HepG2 (cell line): ENCODE data around the gene BAG5. TPM values are rescaled to one million over a fixed set of nuclear protein-coding genes. Genes with fewer than 3 reads are reported as not detected.

Source experiments
- ARID4A ChIP-seq: sonication (generic); formaldehyde crosslinking; IDR thresholded peaks from 2 replicates; pipeline ENCODE4 v1.5.0; 2020; ENCODE audit warnings: mild to moderate bottlenecking, missing genetic modification reagents, borderline replicate concordance
- FLYWCH1 ChIP-seq: sonication (generic); formaldehyde crosslinking; IDR thresholded peaks from 2 replicates; pipeline ENCODE4 v1.8.1; 2023; ENCODE audit warnings: mild to moderate bottlenecking, missing genetic modification reagents
- HIVEP1 ChIP-seq: sonication (generic); formaldehyde crosslinking; IDR thresholded peaks from 2 replicates; pipeline ENCODE4 v1.4.0; 2020; ENCODE audit warnings: mild to moderate bottlenecking, missing genetic modification reagents
- MAFF ChIP-seq: IDR thresholded peaks from 2 replicates; pipeline ENCODE4 v1.6.1; 2011; ENCODE audit warnings: low read depth, low read length, improper control_type of control experiment
- MEIS1 ChIP-seq: sonication (generic); formaldehyde crosslinking; IDR thresholded peaks from 2 replicates; pipeline ENCODE4 v1.9.0; 2021; ENCODE audit warnings: mild to moderate bottlenecking, missing genetic modification reagents, moderate library complexity, borderline replicate concordance
- NONO ChIP-seq, 2 experiments: fragments of 450-650 bp in 1 of 2; sonication (generic) in 1 of 2; formaldehyde crosslinking in 1 of 2; IDR thresholded peaks in 1 of 2; conservative IDR thresholded peaks in 1 of 2; 2 replicates each; pipeline versions ENCODE4 v1.6.1 to v1.8.0; 2017 to 2022; ENCODE audit warnings: mild to moderate bottlenecking in 1 of 2, missing genetic modification reagents in 1 of 2, moderate library complexity in 1 of 2
- STAG1 ChIP-seq: sonication (generic); formaldehyde crosslinking; IDR thresholded peaks from 2 replicates; pipeline ENCODE4 v1.4.0; 2020; ENCODE audit warnings: missing genetic modification reagents
- ZFX ChIP-seq: sonication (generic); formaldehyde crosslinking; IDR thresholded peaks from 2 replicates; pipeline ENCODE4 v1.4.0; 2020; ENCODE audit warnings: mild to moderate bottlenecking, low read depth, missing genetic modification reagents, moderate library complexity
- ZNF121 ChIP-seq: sonication (generic); formaldehyde crosslinking; IDR thresholded peaks from 2 replicates; pipeline ENCODE4 v1.5.0; 2020; ENCODE audit warnings: mild to moderate bottlenecking, missing genetic modification reagents
- ZNF263 ChIP-seq: sonication (generic); formaldehyde crosslinking; IDR thresholded peaks from 2 replicates; pipeline ENCODE4 v1.4.0; 2020; ENCODE audit warnings: missing genetic modification reagents
- ZNF350 ChIP-seq: sonication (generic); formaldehyde crosslinking; IDR thresholded peaks from 2 replicates; pipeline ENCODE4 v1.4.0; 2020; ENCODE audit warnings: mild to moderate bottlenecking, low read depth, missing genetic modification reagents, borderline replicate concordance
- ZNF790 ChIP-seq: sonication (generic); formaldehyde crosslinking; IDR thresholded peaks from 2 replicates; pipeline ENCODE4 v1.8.0; 2022; ENCODE audit warnings: missing genetic modification reagents, mild to moderate bottlenecking, borderline replicate concordance
- polyA plus RNA-seq, 8 experiments: library from polyadenylated mRNA; depleted of rRNA in 3 of 8; stranded (reverse) in 7 of 8; unstranded in 1 of 8; fragments of >200 nt; fragmentation: Illumina TruSeq in 4 of 8; extraction: Trizol in 4 of 8; gene quantifications; 2 replicates each; pipeline versions ENCODE4 v1.2.1 to v1.2.3, GENCODE V29; 2011 to 2016; ENCODE audit warnings: low read depth in 4 of 8, missing spikeins in 1 of 8, mixed read lengths in 1 of 8; ENCODE audit not compliant: insufficient read depth in 1 of 8
- total RNA-seq, 5 experiments: library from RNA; depleted of rRNA; stranded (reverse); fragments of >200 nt; fragmentation: Illumina TruSeq; extraction: Trizol; gene quantifications; 2 replicates each; pipeline ENCODE4 v1.2.3, GENCODE V29; 2016; ENCODE audit warnings: low read depth in 1 of 5

Gene BAG5
- total and polyA plus RNA-seq, 2 of the 13 experiments (the other 11 are each of a cell fraction or from before 2014, with no cell fraction given), result 3.5 to 21.0 TPM

GRCh38 chr14:103518422-103519042, 43.9 kb downstream of the BAG5 start (continued):
- TF ChIP-seq NONO (IDR thresholded peaks at IDR 0.05) (no peak), NONO (CRISPR knock-in tag; conservative IDR thresholded peaks at IDR 0.05) (peak; percentile 27), MAFF (no peak), MEIS1 (CRISPR knock-in tag) (peak; percentile 26; the same call in 1 of the 2 replicates), ZNF263 (CRISPR knock-in tag) (no peak), HIVEP1 (0 out of 2 replicates have a peak, but pooled peaks have one; percentile 21), ARID4A (CRISPR knock-in tag) (peak; percentile 48; the same call in 1 of the 2 replicates), STAG1 (CRISPR knock-in tag) (peak; percentile 90), ZNF121 (CRISPR knock-in tag) (0 out of 2 replicates have a peak, but pooled peaks have one; percentile 23), FLYWCH1 (CRISPR knock-in tag) (0 out of 2 replicates have a peak, but pooled peaks have one; percentile 47), ZNF350 (CRISPR knock-in tag) (peak; percentile 22; the same call in 1 of the 2 replicates), ZFX (CRISPR knock-in tag) (peak; percentile 67), ZNF790 (0 out of 2 replicates have a peak, but pooled peaks have one; percentile 45)
- TF ChIP-seq, all 625 proteins: peak for 77
